Stimulated activated CD4-positive, alpha-beta T cell treated with anti-CD3 and anti-CD28 coated beads, Interleukin-2, amount 100 ng/mL, for 48 hours (primary cell): ENCODE measurements around the gene STYXL1.

Source experiments
- DNase-seq, 2 donors: peaks; one replicate each; pipeline ENCODE4 v3.0.0-alpha.2; 2020

STYXL1 gene

GRCh38 chr7:75991531-75992082 lies 56.2 kb downstream of the STYXL1 start:
- no peak for DNase-seq

GRCh38 chr7:75989500-75990388 lies 58.1 kb downstream of the STYXL1 start:
- DNase-seq, result no peak

GRCh38 chr7:75988568-75989499 lies 59.0 kb downstream of the STYXL1 start:
- no peak for DNase-seq

- DNase-seq, result no peak
These were observed 59.8 kb downstream of the STYXL1 start for GRCh38 chr7:75987805-75988567.

GRCh38 chr7:75987026-75987804 lies 60.6 kb downstream of the STYXL1 start:
- DNase-seq, result no peak

- DNase-seq, result no peak
These were observed 61.5 kb downstream of the STYXL1 start for GRCh38 chr7:75986147-75986781.

GRCh38 chr7:75985518-75986146 lies 62.2 kb downstream of the STYXL1 start:
- DNase-seq, result no peak

- no peak for DNase-seq
These were observed 62.7 kb downstream of the STYXL1 start for GRCh38 chr7:75985009-75985517.

GRCh38 chr7:75984130-75985008 lies 63.4 kb downstream of the STYXL1 start:
- DNase-seq, result no peak

GRCh38 chr7:75983471-75984129 lies 64.2 kb downstream of the STYXL1 start:
- no peak for DNase-seq

GRCh38 chr7:75982306-75983064 lies 65.3 kb downstream of the STYXL1 start:
- no peak for DNase-seq

- no peak for DNase-seq
These were observed 66.1 kb downstream of the STYXL1 start for GRCh38 chr7:75981453-75982305.

GRCh38 chr7:75981203-75981452 lies 66.7 kb downstream of the STYXL1 start:
- no peak for DNase-seq

GRCh38 chr7:75980430-75981202 lies 67.2 kb downstream of the STYXL1 start:
- DNase-seq, result no peak

- no peak for DNase-seq
These were observed 67.9 kb downstream of the STYXL1 start for GRCh38 chr7:75979759-75980429.

GRCh38 chr7:75977743-75978142 lies 70.1 kb downstream of the STYXL1 start:
- DNase-seq, result no peak
